SIG-M5 (cell line): ENCODE data around the gene MLF2.
A peak's percentile ranks its signal among the peaks of the same experiment; 100 is the strongest.

Experiments used
- DNase-seq: peaks from one replicate; lab custom pipeline; 2025; lab: John Stamatoyannopoulos, UW

MLF2 gene

GRCh38 chr12:6752921-6753771, at the start of gene MLF2:
Gene MLF2 (minus strand): TSS chr12:6753141. CDS start chr12:6752334, 807 bp downstream.
- peak; percentile 80 for DNase-seq

- no peak for DNase-seq
Observed at GRCh38 chr12:6799147-6799546, 46.2 kb upstream of the MLF2 start.

DNA sequence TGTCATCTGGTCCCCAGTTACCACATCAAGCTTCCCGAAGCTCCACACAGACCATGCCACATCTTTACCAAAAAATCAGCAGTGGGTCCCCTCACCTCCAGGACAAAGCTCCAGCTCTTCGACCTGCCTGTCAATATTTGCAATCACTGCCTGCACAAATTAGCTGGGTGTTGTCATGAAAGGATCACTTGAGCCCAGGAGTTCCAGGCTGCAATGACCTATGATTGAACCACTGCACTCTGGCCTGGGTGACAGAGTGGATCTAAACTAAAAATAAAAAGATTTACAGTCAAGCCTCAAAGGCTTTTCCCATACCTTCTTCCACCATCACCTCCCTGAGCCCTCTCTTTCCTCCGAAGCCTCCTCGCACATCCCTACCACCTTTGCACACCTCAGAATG, 43.6 kb upstream of the MLF2 start:
- DNase-seq: no peak

- DNase-seq: no peak
Observed at GRCh38 chr12:6795088-6795487, 42.1 kb upstream of the MLF2 start.

DNA sequence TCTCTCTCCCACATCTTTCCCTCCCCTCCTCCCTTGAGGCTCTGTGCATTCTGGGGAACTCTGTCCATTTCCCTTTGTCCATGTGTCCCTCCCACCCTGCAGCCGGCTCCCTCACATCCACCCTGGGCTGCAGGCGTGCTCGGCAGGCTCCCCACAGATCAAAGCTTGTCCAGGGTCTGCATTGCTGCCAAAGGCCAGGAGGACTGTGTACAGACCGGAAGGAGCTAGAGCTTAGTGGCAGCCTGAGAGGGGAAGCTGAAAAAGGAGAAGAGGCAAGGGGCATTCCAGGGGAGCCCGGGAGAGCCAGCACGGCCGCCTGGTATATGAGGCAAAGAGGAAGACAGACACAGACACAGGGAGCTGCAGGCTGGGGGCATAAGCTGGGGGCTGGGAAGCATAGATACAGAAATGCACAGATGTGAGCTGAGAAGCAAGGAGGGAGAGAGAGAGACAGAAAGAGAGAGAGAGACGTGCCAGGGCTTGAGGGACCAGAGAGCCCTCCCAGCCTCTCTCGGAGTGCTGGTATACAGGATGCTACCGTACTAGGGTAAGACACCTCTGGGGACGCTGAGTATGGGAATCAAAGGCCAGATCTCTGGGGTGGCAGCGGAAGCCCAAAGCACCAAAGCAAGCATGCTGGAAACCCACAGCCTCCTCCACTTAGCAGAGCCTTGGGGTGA, 39.7 kb upstream of the MLF2 start:
- peak; percentile 22 for DNase-seq

- DNase-seq: no peak
Observed at GRCh38 chr12:6791931-6792520, 39.1 kb upstream of the MLF2 start.

GRCh38 chr12:6790496-6791150, 37.7 kb upstream of the MLF2 start:
- no peak for DNase-seq

GRCh38 chr12:6788972-6789924, 36.3 kb upstream of the MLF2 start, which contains the start of gene CD4:
Gene CD4 (plus strand): TSS chr12:6789528. CDS start chr12:6800139, 10,611 bp downstream.
- no peak for DNase-seq

DNA sequence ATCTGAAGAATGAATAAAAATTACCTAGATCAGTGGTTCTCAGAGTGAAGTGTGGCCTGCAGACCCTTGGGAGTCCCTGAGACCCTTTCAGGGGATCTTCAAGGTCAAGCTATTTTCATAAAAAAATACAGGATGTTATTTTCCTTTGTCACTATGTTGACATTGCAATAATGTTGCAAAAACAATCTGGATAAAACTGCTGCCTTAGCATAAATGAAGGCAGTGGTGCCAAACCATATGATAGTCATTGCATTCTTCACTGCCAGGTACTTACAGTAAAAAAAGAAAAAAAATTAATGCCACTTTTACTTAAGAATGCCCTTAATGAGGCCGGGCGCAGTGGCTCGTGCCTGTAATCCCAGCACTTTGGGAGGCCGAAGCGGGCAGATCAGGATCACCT, 34.4 kb upstream of the MLF2 start:
- no peak for DNase-seq

DNA sequence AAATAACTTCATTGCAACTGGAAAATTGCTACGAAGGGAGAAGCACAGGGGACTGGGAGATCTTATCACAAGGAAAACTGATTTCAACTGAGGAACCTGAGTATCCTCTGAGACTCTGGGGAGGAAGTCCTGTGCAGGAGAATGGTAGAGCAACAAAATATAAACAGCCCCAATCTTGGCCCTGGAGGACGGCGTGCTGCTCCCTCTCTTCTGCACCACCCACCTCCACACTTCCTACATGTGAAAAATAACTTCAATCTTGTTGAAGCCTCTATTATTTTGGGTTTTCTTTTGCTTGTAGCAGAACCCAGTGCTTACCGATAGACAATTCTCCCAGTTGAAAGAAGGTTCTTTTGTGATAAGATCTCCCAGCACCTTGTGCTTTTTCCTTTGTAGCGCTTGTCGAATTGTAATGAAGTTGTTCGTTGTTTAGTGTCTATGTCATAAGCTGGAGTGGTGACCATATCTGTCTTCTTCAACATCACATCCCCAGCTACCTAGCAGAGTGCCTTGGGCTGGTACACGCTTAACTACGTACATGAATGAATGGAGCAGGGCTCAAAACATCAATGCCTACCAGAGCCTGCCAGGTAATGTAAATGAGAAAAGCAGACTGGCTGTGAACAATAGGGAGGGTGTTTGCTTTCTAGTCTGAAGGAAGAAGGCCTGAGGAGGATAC, 33.6 kb upstream of the MLF2 start:
- DNase-seq: no peak

DNA sequence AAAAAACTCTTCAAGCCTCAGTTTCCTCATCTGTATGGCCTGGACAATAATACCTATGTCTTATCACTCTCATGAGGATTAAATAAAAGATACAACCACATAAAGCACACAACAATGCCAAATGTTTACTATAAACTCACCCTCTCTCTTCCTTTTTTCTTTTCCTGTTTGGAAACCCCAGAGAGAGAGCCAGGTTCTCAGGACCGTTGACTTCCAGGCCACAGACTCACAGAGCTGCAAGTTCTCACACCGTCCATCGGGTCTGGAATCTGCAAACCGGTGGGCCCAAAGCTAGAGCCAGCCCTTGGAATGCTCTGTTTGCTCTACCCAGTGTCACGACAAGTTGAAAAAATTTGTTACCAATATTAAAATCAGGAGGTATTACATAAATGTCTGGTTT, 31.8 kb upstream of the MLF2 start:
- DNase-seq: no peak

DNA sequence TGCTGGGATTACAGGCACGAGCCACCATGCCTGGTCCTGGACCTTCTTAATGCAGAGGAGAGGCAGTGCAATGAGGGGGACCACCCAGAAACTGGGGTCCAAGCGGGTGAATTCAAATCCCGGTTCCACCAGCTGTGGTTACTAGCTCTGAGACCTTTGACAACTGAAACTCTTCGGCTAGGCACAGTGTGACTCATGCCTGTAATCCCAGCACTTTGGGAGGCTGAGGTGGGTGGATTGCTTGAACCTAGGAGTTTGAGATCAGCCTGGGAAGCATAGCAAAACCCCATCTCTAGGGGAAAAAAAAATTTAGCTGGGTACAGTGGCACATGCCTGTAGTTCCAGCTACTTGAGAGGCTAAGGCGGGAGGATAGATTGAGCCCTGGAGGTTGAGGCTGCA, 31.4 kb upstream of the MLF2 start:
- no peak for DNase-seq

GRCh38 chr12:6783828-6784227, 30.9 kb upstream of the MLF2 start:
- DNase-seq: no peak

DNA sequence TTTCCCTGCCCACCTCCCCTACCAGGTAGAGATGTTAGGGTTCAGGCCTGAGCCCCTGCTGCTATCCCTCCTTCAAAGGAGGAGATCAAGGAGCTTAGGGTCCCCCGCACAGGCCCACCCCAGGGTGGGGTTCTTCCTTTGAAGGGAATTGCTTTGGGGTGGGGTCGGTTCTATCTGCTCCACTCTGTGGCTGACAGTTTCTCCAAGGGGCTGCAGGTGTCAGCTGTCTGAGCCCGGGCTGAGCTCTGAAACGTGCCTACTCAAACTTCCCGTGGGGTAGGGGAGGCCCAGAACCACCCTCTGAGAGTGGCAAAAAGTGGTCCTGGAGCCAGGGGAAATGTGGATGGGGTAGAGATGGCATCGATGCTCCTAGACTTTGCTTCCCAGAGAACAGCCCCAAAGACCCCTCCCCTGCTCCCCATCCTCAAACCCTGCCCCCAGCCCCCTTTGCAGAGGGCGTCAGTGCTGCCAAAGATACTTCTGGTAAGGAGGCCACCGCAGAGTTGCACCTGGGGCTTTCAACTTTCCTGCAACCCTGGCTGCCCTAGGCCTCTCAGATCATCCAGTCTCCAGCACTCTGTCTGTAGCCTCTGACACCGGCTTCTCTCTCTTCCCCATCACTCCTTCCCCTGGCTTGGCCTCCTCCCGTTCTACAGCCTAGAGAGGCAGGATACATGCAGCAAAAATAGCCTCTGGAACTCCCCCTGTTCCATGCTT, 30.1 kb upstream of the MLF2 start:
- no peak for DNase-seq

GRCh38 chr12:6782119-6782518, 29.2 kb upstream of the MLF2 start:
- no peak for DNase-seq

GRCh38 chr12:6780573-6780972, 27.6 kb upstream of the MLF2 start:
- DNase-seq: no peak

DNA sequence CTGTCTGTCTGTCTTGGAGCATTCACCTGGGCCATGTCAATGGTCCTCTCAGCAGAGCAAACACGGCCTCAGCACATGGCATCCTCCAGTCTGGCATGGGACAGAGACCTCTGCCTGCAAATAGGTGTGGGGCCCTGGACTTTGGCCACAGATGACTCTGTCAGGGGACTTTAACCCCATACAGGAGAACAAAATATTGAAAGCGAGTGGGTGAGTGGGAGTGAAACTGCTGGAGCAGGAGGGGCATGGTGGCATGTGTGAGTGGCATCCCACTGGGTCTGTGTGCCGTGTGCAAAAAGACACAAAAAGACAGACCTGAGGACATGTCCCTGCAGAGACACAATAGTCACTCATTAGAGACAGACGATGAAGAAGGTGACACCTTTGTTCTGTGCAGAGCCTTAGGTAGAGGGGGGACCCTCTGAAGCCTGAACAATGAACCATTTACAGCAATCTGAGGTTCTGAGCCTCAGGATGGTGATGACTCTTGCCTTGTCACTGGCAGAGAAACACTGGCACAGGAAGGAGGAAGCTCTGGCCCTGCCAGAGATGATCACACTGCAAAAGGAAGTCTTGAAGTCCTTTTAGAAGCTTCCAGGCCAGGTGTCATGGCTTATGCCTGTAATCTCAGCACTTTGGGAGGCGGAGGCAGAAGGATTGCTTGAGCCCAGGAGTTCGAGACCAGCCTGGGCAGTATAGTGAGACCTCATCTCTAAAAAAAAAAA, 26.9 kb upstream of the MLF2 start:
- no peak for DNase-seq

- DNase-seq: peak; percentile 24
Observed at GRCh38 chr12:6778574-6779550, 25.9 kb upstream of the MLF2 start.
